Femur (tissue), 1 donor: Measurements from ENCODE around the gene FLT3LG.
A peak's percentile ranks its signal among the peaks of the same experiment; 100 is the strongest.
"Not testable (repeated sequence)": the region's sequence is repeated elsewhere in the genome, so short reads cannot be mapped to it uniquely, and the experiment has no call there.

Source experiments
- DNase-seq: peaks from one replicate; pipeline ENCODE4 v3.0.0-alpha.2; 2017

The FLT3LG gene

DNA sequence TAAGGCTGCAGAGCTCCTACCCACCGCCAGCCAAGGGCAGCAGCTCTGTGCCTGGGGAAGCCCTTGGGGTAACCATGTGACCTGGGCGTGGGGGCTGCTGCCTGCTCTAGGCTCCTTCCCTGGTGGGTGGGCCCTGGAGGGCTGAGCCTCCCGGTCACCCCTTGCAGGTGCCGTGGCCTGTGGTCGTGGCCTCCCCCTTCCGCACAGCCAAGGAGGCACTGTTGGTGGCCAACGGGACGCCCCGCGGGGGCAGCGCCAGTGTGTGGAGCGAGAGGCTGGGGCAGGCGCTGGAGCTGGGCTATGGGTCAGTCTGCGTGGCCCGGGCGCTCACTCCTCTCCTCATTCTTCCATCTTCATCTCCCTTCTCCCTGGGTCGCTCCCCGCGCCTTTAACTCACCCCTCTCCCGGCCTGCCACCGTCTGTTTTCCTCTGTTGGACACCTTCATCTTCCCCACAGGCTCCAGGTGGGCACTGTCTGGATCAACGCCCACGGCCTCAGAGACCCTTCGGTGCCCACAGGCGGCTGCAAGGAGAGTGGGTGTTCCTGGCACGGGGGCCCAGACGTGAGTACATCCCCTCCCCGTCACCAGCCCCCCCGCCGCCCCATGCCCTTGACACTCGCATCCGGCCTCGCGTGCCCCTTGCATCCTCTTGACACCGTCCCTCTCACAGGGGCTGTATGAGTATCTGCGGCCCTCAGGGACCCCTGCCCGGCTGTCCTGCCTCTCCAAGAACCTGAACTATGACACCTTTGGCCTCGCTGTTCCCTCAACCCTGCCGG lies 9.9 kb upstream of the FLT3LG start:
- peak; percentile 21 for DNase-seq

DNA sequence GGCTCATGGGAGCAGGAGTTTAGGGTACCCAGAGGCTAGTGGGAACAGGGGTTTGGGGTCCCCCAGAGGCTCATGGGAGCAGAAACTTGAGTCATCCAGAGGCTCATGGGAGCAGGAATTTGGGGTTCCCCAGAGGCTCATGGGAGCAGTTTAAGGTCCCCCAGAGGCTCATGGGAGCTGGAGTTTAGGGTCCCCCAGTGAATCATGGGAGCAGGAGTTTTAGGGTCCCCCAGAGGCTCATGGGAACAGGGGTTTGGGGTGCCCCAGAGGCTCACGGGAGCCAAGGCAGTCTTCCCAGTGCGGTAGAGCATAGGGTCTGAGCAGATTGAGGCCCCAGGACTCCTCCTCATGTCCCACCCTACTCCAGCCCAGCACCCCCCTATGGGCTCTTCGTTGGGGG lies 8.6 kb upstream of the FLT3LG start:
- no peak for DNase-seq

GRCh38 chr19:49468199-49468598 lies 5.8 kb upstream of the FLT3LG start:
- DNase-seq, result no peak

DNA sequence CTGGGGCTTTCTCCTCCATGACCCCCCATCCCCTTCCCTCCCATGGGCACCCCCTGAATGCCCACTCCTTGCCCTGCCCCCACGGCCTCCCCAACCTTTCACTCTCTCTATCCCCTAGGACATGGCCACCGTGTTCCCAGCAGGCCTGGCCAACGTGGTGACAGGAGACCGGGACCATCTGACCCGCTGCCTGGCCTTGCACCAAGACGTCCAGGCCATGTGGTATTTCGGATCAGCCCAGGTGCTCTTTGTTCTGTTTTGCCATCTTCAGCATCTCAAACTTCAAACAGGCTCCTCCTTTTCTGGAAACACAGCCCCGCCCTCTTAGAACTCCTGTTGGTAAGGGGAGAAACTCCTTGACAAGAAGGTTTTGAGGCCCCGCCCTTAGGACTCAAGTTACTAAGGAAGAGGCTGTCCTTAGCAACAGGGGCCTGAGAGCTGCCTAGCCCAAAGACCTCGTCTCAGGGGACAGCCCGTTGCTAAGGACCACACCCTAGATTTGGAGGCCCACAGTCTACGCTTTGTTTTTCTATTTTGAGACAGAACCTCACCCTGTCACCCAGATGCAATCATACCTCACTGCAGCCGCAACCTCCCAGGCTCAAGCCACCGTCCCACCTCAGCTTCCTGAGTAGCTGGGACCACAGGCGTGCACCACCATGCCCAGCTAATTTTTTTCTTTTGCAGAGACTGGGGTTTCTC lies 5.1 kb upstream of the FLT3LG start:
- peak; percentile 89 for DNase-seq

- DNase-seq, result peak; percentile 54
Measured at GRCh38 chr19:49469828-49470614, 4.0 kb upstream of the FLT3LG start.

DNA sequence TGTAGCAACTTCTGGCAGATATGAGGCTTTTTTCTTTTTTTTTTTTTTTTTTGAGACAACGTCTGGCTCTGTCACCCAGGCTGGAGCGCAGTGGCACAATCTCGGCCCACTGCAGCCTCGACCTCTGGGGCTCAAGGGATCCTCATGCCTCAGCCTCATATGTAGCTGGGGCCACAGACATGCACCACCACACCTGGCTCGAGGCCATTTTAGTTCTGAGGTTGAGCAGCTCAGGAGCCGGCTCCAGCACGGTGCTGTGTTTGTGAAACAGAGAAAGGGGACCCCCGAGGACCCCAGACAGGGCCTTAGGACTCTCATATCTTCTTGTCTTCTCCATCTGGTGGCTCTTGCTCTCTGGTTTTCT lies 3.4 kb upstream of the FLT3LG start:
- DNase-seq, result no peak

DNA sequence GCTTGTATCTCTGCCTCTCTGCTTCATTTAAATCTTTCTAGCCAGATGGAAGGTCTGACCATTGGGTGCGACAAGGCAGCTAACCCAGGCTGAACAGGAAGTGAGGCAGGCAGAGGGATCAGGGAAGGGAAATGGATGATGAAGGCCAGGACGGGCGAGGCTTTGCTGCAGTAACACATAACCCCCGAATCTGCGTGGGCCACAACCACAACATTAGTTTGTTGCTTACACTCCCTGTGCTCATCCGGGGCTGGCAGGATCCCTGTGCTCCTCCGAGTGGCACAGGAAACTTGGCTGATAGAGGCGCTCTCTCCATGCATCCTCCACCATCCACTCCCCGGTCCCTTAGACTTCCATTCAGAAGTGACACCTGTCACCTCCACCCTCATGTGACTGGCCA lies 1.1 kb upstream of the FLT3LG start:
- DNase-seq, result no peak

- not testable (repeated sequence) for DNase-seq
Measured at GRCh38 chr19:49473501-49473867, 531 bp upstream of the FLT3LG start.

DNA sequence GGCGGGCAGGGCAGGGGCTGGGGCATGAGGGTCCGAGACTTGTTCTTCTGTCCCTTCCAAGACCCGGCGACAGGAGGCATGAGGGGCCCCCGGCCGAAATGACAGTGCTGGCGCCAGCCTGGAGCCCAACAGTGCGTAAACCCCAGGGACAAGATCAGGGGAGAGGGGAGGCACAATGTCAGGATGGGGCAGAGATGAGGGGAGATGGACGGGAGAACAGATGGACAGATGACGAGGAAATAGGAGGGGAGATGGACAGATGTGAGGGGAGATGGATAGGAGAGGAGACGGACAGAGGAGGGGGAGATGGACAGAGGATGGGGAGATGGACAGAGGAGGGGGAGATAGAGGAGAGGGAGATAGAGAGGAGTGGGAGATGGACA lies 518 bp downstream of the FLT3LG start:
- no peak for DNase-seq

DNA sequence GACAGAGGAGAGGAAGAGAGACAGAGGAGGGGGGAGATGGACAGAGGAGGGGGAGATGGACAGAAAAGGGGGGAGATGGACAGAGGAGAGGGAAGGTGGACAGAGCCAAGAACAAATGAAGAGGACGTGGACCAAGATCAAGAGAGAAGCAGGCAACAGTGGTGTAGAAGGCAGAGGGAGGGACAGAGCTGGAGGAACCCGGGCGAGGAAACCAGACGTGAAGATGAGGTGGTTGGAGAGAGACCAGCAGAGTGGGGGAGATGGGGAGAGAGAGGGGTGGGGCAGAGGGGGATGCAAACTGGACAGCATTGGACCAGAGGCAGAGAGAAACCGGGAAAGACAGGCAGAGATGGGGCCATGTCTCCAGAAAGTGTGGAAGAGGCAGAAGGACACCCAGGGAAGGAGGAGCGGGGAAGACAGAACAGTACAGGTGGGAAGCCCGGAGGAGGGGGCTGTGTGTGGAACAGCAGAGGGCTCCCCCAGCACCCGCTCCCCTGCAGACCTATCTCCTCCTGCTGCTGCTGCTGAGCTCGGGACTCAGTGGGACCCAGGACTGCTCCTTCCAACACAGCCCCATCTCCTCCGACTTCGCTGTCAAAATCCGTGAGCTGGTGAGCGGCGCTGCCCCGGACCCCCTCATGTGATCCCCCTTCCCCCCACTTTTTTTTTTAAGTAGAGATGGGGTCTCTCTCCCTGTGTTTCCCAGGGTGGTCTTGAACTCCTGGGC lies 1.3 kb downstream of the FLT3LG start:
- no peak for DNase-seq

DNA sequence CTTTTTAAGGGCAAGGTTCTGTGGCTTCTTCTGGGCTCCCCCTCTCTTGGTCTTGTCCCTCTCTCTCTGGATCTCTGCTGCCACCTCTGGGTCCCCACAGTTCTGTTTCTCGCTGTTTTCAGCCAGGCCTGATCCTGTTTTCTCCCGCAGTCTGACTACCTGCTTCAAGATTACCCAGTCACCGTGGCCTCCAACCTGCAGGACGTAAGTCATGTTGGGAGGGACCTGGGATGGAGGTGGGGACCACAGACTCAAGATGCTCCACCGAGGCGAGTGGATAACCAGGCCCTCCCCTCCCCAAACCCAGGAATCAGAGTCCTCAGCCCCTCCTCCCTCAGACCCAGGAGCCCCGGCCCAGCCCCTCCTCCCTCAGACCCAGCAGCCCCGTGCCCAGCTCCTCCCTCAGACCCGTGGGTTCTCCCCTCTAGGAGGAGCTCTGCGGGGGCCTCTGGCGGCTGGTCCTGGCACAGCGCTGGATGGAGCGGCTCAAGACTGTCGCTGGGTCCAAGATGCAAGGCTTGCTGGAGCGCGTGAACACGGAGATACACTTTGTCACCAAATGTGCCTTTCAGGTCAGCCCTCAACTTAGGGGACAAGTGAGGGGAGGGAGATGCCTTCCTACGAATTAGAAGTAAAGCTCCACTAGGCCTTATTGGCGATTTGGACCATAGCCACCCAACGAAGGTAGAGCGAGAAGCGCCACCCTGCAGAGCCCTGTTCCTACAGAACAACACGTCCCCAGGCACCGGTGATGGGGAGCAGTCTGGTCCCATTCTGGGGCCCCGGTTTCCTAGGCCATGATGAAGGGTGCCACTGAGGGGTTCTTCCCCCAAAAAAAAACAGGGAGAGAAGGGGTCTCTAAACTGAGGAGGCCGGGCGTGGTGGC lies 2.2 kb downstream of the FLT3LG start:
- no peak for DNase-seq

GRCh38 chr19:49479975-49480628 lies 6.1 kb downstream of the FLT3LG start:
- no peak for DNase-seq

GRCh38 chr19:49481020-49481683 lies 7.1 kb downstream of the FLT3LG start:
- DNase-seq, result no peak

- no peak for DNase-seq
Measured at GRCh38 chr19:49486232-49486631, 12.2 kb downstream of the FLT3LG start.

- peak; percentile 26 for DNase-seq
Measured at GRCh38 chr19:49486710-49487276, 12.8 kb downstream of the FLT3LG start.

DNA sequence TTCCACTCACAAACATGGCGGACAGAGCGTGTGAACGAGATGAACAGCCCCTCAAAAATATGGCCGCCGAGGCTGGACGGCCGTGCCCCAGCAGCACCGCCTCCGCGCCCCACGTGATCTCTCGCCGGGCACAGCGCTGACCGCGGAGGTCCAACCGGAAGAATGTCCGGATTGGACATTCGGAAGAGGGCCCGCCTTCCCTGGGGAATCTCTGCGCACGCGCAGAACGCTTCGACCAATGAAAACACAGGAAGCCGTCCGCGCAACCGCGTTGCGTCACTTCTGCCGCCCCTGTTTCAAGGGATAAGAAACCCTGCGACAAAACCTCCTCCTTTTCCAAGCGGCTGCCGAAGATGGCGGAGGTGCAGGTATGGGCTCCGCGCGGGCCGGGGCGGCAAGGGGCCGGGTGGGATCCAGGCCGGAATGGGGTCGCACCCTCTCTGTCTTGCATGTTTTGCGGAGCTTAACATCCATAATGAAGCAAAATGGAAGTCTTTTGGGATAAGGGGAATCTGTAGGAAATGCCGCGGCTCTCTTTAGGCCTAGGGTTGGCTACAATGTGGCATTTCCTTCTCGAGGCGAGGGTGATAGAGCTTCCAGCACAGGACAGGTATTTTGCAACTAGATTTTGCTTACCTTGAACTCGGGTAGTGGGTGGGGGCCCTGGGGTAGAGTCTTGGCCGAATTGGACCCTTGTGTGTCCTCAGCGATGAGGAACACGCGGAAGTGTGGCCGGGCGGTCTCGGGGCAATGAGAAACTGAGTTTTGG lies 13.4 kb downstream of the FLT3LG start, which contains the start of gene RPL13A:
Gene RPL13A (plus strand): TSS at position 332 of the 769 bp plus-strand sequence. CDS start 22 bp downstream, at position 354.
- peak; percentile 100 for DNase-seq

GRCh38 chr19:49488046-49488862 lies 14.2 kb downstream of the FLT3LG start:
- DNase-seq, result peak; percentile 26

GRCh38 chr19:49488863-49489537 lies 15.0 kb downstream of the FLT3LG start:
- DNase-seq, result no peak
